GM23248 (cell line): ENCODE measurements around the gene MRPS34. TPM values are rescaled to one million over a fixed set of nuclear protein-coding genes. Genes with fewer than 3 reads are reported as not detected.
A peak's percentile ranks its signal among the peaks of the same experiment; 100 is the strongest.

ENCODE experiments used
- DNase-seq: peaks from one replicate; pipeline ENCODE4 v3.0.0-alpha.2; 2015
- H2AFZ ChIP-seq: fragments of 200-600 bp; sonication (generic); 2 replicates; pipeline ENCODE4 v1.6.1; 2016; ENCODE audit warnings: antibody characterized with exemption
- H3F3A ChIP-seq: fragments of 200-600 bp; sonication (generic); 2 replicates; pipeline ENCODE4 v1.6.1; 2016; ENCODE audit warnings: mild to moderate bottlenecking, antibody characterized with exemption, mixed run types; ENCODE audit not compliant: insufficient read depth
- H3K27ac ChIP-seq: fragments of 200-600 bp; sonication (generic); 2 replicates; pipeline ENCODE4 v1.5.1; 2016; ENCODE audit warnings: mild to moderate bottlenecking
- H3K27me3 ChIP-seq: fragments of 200-600 bp; sonication (generic); replicated peaks from 2 replicates; pipeline ENCODE4 v1.6.1; 2016; ENCODE audit warnings: mild to moderate bottlenecking; ENCODE audit not compliant: insufficient read depth
- H3K36me3 ChIP-seq: fragments of 200-600 bp; sonication (generic); 2 replicates; pipeline ENCODE4 v1.6.1; 2016; ENCODE audit warnings: low read depth, mild to moderate bottlenecking
- H3K4me1 ChIP-seq: fragments of 200-600 bp; sonication (generic); 2 replicates; pipeline ENCODE4 v1.6.1; 2016; ENCODE audit warnings: mild to moderate bottlenecking; ENCODE audit not compliant: insufficient read depth
- H3K4me2 ChIP-seq: fragments of 200-600 bp; sonication (generic); one replicate; pipeline ENCODE4 v1.6.1; 2016; ENCODE audit warnings: mild to moderate bottlenecking; ENCODE audit not compliant: unreplicated experiment
- H3K4me3 ChIP-seq: fragments of 200-600 bp; sonication (generic); 2 replicates; pipeline ENCODE4 v1.5.1; 2016; ENCODE audit warnings: mild to moderate bottlenecking
- H3K79me2 ChIP-seq: fragments of 200-600 bp; sonication (generic); 2 replicates; pipeline ENCODE4 v1.6.1; 2016; ENCODE audit warnings: mild to moderate bottlenecking; ENCODE audit not compliant: insufficient read depth
- H3K9ac ChIP-seq: fragments of 200-600 bp; sonication (generic); 2 replicates; pipeline ENCODE4 v1.6.1; 2016; ENCODE audit warnings: mild to moderate bottlenecking
- H3K9me2 ChIP-seq: fragments of 200-600 bp; sonication (generic); 2 replicates; pipeline ENCODE4 v1.6.1; 2016; ENCODE audit warnings: mixed run types, mild to moderate bottlenecking, moderate library complexity; ENCODE audit not compliant: insufficient read depth
- H3K9me3 ChIP-seq: fragments of 200-600 bp; sonication (generic); one replicate; pipeline ENCODE4 v1.6.1; 2017; ENCODE audit warnings: low read depth
- H4K20me1 ChIP-seq: fragments of 200-600 bp; sonication (generic); 2 replicates; pipeline ENCODE4 v1.6.0; 2016; ENCODE audit not compliant: insufficient read depth
- EZH2 ChIP-seq: fragments of 200-600 bp; sonication (generic); IDR thresholded peaks from 2 replicates; pipeline ENCODE4 v1.6.1; 2018; ENCODE audit warnings: antibody characterized with exemption, mild to moderate bottlenecking; ENCODE audit not compliant: insufficient read depth, poor library complexity, severe bottlenecking
- EZH2phosphoT487 ChIP-seq: fragments of 200-600 bp; sonication (generic); IDR thresholded peaks from 2 replicates; pipeline ENCODE4 v1.6.1; 2018; ENCODE audit warnings: antibody characterized with exemption, moderate library complexity, mild to moderate bottlenecking, low read depth; ENCODE audit not compliant: insufficient read depth
- WGBS, 2 experiments: methylation state at CpG; one replicate each; pipeline ENCODE4 v1.1.6; 2015 to 2017; ENCODE audit warnings: low lambda C conversion rate in 2 of 2, low coverage in 1 of 2; ENCODE audit errors: missing lambda C conversion rate in 2 of 2; 5-methylcytosine and 5-hydroxymethylcytosine counted together
- in situ Hi-C: fragments of 300-500 bp; cut with MboI; formaldehyde crosslinking; loops from 2 replicates; pipeline ENCODE4 v1.15.0; 2020
- polyA plus RNA-seq: library from polyadenylated mRNA; unstranded; fragments of >200 nt; fragmentation: Nextera tagmentation; extraction: Ambion mirVana; gene quantifications from 2 replicates; pipeline ENCODE4 v1.2.1, GENCODE V29; 2016
- total RNA-seq: library from RNA; depleted of rRNA; stranded (reverse); fragments of >200 nt; shearing (Covaris generic); gene quantifications from 2 replicates; pipeline ENCODE4 v1.2.3, GENCODE V29; 2014

Gene MRPS34
- total and polyA plus RNA-seq, 2 experiments from 2014 or later: 96.5 to 119 TPM

GRCh38 chr16:1785846-1786170 lies 12.9 kb upstream of the MRPS34 start:
- H2AFZ ChIP-seq: no peak overlapping the region
- WGBS, 2 experiments: 92 to 96% methylated on average over 13 to 14 of the region's 14 CpGs

GRCh38 chr16:1784977-1785845 lies 12.3 kb upstream of the MRPS34 start:
- Histone ChIP-seq H3K27me3 (no peaks in the 10 kb centered on the region), H3K9me2 (no peaks in the 10 kb centered on the region), H4K20me1 (no peaks in the 10 kb centered on the region), H3K4me1 (no peaks in the 10 kb centered on the region), H3K9me3 (no peaks in the 10 kb centered on the region), H3K79me2 (peaks cover 58% of the 10 kb centered on the region), H3K27ac (no peak overlapping the region), H3K9ac (no peak overlapping the region), H3F3A (0 out of 2 replicates have a peak, but pooled peaks cover 8% of the 10 kb centered on the region), H2AFZ (no peak overlapping the region), H3K4me2 (no peak overlapping the region), H3K4me3 (no peak overlapping the region), H3K36me3 (no peaks in the 10 kb centered on the region; the same call in 1 of the 2 replicates)
- no peak for DNase-seq
- TF ChIP-seq EZH2 (no peak), EZH2phosphoT487 (no peak)
- in situ Hi-C loops: no loop called here
- 86% methylated on average over 26 of the region's 26 CpGs for WGBS, 2 experiments

More at GRCh38 chr16:1785846-1786170, 12.9 kb upstream of the MRPS34 start:
- no peak overlapping the region for H3K27ac ChIP-seq
- TF ChIP-seq EZH2phosphoT487: no peak
- no peak for TF ChIP-seq EZH2
- H3K36me3 ChIP-seq: no peaks in the 10 kb centered on the region; the same call in 1 of the 2 replicates
- H3K4me1 ChIP-seq: no peaks in the 10 kb centered on the region
- peaks cover 53% of the 10 kb centered on the region for H3K79me2 ChIP-seq
- no peak overlapping the region for H3K4me2 ChIP-seq
- in situ Hi-C loops: no loop called here
- H3F3A ChIP-seq: 0 out of 2 replicates have a peak, but pooled peaks cover 4% of the 10 kb centered on the region
- H4K20me1 ChIP-seq: no peaks in the 10 kb centered on the region
- no peak for DNase-seq
- no peak overlapping the region for H3K4me3 ChIP-seq
- no peaks in the 10 kb centered on the region for H3K27me3 ChIP-seq
- H3K9ac ChIP-seq: no peak overlapping the region
- H3K9me2 ChIP-seq: no peaks in the 10 kb centered on the region
- no peaks in the 10 kb centered on the region for H3K9me3 ChIP-seq

GRCh38 chr16:1782408-1783264 lies 9.7 kb upstream of the MRPS34 start, which contains the start of the genes NUBP2 and SPSB3:
Gene NUBP2 (plus strand): TSS chr16:1782960. CDS start chr16:1783021, 61 bp downstream.
Gene SPSB3 (minus strand): TSS chr16:1782571. CDS start chr16:1781483, 1,088 bp downstream.
- no peaks in the 10 kb centered on the region for H3K27me3 ChIP-seq
- H3K27ac ChIP-seq: peak within 1 kb of the TSS; percentile 60
- H3F3A ChIP-seq: 0 out of 2 replicates have a peak, but pooled peaks cover 8% of the 10 kb centered on the region
- no peaks in the 10 kb centered on the region for H3K36me3 ChIP-seq
- peak within 1 kb of the TSS; percentile 85 for H3K9ac ChIP-seq
- DNase-seq: peak; percentile 100
- H3K9me3 ChIP-seq: no peaks in the 10 kb centered on the region
- peak within 1 kb of the TSS; percentile 69 for H2AFZ ChIP-seq
- H3K4me3 ChIP-seq: peak within 1 kb of the TSS; percentile 98
- no peak for TF ChIP-seq EZH2phosphoT487
- TF ChIP-seq EZH2: no peak
- no peaks in the 10 kb centered on the region for H4K20me1 ChIP-seq
- H3K79me2 ChIP-seq: peaks cover 58% of the 10 kb centered on the region
- in situ Hi-C loops: no loop called here
- H3K9me2 ChIP-seq: no peaks in the 10 kb centered on the region
- 0 to 1% methylated on average over 57 to 88 of the region's 102 CpGs for WGBS, 2 experiments
- no peaks in the 10 kb centered on the region for H3K4me1 ChIP-seq
- peak within 1 kb of the TSS; percentile 89 for H3K4me2 ChIP-seq

DNA sequence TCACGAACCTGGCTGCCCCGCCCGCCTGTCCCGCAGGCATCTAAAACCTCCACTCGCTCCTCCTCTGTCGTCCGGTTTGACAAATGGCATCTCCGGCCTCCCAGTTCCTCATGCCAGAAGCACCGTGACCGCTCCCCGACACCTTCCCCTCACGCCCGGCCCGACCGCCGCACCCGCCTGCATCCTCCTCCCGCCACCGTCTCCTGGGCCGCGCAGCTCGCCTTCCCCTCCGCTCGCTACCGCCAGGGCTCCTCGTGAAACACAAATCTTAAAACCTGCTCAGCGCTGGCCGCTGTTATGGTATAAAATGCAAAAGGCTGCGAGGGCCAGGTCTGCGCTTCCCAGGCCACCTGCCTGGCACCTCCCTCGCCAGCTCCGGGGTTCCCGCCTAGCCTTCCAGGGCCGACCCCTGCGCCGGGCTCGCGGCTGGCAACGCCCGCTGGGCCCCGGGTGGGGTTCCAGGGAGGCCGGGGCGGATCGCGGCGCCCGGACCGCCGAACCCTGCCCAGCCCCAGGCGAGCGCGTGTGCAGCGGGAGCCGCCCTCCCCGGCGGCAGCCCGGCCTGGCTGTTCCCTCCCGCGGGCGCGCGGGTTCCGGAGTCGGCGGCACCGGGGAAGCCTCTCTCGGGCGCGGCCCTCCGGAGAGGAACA lies 8.9 kb upstream of the MRPS34 start:
- WGBS, 2 experiments: 2% methylated on average over 42 to 53 of the region's 70 CpGs
- H3K9me2 ChIP-seq: no peaks in the 10 kb centered on the region
- H3K4me3 ChIP-seq: peak overlapping the region; percentile 83
- in situ Hi-C loops: no loop called here
- H3K27ac ChIP-seq: peak overlapping the region; percentile 34
- peak overlapping the region; percentile 76 for H3K9ac ChIP-seq
- H2AFZ ChIP-seq: peak overlapping the region; percentile 42; the same call in 1 of the 2 replicates
- H3K4me1 ChIP-seq: no peaks in the 10 kb centered on the region
- no peaks in the 10 kb centered on the region for H3K27me3 ChIP-seq
- peaks cover 52% of the 10 kb centered on the region for H3K79me2 ChIP-seq
- TF ChIP-seq EZH2: no peak
- no peak for TF ChIP-seq EZH2phosphoT487
- H4K20me1 ChIP-seq: no peaks in the 10 kb centered on the region
- H3K4me2 ChIP-seq: peak overlapping the region; percentile 81
- DNase-seq: peak; percentile 72
- H3F3A ChIP-seq: 0 out of 2 replicates have a peak, but pooled peaks cover 8% of the 10 kb centered on the region
- H3K36me3 ChIP-seq: no peaks in the 10 kb centered on the region
- no peaks in the 10 kb centered on the region for H3K9me3 ChIP-seq
